HG03565 (cell line): Measurements from ENCODE around the gene MGAT5B.

ENCODE experiments used
- ATAC-seq: cut with Tn5 transposase; IDR thresholded peaks from one replicate; pipeline ENCODE4 v1.9.1; 2021; ENCODE audit warnings: mild to moderate bottlenecking, moderate library complexity; ENCODE audit not compliant: unreplicated experiment

The MGAT5B gene

DNA sequence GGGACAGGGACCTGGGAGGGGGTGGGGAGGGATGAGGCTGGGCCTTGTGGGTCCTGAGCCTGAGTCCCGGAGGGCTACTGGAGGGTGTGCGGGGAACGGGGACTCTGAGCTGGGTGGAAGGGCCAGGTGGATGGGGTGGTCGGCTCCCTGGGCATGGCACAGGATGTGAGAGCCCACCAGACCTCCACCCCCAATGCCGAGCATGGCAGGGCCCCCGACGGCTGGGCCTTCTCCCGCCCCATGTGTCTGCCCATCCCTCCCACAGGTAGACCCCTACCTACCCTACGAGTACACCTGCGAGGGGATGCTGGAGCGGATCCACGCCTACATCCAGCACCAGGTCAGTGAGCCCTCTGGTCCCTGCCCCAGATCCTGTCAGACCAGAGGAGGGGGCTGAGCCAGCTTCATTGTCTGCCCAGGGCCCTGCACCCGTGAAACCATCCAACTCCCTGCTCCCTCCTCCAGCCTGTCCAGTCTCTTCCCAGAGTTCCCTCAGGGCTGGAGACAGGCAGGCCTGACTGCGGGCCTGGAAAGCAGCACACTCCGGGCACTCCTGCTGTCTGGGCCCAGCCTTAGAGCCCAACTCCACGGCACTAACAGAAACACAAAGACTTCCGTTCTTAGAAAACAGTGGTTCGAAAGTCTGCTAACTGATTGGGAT lies 78.0 kb downstream of the MGAT5B start:
- no peak for ATAC-seq

GRCh38 chr17:76946772-76947135 lies 78.5 kb downstream of the MGAT5B start:
- no peak for ATAC-seq

DNA sequence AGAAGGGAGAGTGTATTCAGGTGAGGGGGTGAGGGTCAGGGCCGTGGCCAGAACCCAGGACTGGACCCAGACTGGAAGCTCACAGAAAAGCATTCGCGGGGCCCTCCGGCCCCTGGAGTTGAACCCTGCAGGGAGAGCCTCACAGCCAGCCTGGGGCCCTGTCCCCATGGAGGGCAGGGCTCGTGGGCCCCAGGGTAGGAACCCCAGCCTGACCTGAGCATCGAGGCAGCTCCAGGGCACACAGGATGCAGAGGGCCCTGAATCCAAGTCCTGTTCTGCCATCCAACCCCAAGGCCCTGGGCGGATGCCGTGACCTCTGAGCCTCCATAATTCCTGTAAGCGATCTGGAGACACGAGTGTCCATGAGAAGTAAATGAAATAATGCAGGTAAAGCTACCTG lies 79.1 kb downstream of the MGAT5B start:
- no peak for ATAC-seq

DNA sequence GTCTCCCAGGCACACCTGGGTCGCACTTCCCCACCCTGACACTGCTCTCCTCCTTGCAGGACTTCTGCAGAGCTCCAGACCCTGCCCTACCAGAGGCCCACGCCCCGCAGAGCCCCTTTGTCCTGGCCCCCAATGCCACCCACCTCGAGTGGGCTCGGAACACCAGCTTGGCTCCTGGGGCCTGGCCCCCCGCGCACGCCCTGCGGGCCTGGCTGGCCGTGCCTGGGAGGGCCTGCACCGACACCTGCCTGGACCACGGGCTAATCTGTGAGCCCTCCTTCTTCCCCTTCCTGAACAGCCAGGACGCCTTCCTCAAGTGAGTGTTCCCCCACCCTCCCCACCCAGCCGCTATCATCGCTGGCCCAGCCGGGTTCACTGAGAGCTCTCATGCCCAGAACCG lies 79.6 kb downstream of the MGAT5B start:
- no peak for ATAC-seq

DNA sequence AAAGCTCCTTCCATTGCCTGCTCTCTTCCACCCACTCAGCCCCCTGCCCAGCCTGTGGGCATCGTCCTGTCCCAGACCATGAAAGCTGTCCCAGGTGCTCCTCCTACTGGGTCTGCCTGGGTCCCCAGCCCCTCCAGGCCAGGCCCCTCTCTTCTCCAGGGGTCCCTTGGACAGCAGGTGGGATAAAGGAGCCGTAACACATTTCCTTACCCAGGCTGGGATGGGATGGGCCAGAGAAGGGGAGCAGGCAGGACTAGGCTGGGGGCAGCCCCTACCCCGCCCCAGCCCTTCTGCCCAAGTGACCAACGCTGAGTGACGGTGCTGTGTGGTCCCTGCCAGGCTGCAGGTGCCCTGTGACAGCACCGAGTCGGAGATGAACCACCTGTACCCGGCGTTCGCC lies 80.1 kb downstream of the MGAT5B start:
- ATAC-seq: no peak

GRCh38 chr17:76948726-76949342 lies 80.6 kb downstream of the MGAT5B start:
- no peak for ATAC-seq

DNA sequence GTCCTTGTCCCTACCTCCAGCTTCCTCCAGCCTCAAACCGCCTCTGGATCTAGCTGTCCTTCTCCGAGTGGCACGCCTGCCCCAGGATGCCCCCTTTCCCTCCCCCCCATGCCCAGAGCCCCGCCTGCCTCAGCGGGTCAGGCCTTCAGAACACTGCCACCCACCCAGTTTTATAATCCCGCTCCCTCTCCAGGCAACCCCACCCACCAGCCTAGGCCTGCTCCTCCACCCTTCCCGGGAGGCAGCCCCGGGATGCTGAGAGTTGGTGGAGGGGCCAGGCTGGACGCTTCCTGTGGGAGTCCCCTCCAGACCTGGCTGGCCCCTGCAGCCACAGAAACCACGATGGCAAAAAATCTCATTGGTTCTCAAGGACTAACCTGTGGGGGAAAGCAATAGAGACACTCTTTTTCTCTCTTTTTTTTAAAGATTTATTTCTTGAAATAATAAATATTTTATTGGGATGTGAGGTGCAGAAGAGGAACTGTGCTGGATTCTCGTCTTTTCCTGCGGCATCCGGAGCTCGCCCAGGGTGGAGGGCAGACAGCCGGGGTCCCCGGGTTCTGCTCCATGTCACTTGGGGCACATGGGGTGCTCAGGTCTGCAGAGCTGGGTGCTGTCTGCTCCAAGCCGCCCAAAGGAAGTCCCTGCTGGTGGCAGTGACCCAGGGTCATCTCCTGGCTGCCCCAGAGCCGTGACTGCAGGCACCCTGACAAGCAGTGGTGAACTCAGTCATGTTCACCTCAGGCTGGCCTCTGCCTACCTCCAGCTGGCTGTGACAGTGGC lies 81.9 kb downstream of the MGAT5B start:
- no peak for ATAC-seq

DNA sequence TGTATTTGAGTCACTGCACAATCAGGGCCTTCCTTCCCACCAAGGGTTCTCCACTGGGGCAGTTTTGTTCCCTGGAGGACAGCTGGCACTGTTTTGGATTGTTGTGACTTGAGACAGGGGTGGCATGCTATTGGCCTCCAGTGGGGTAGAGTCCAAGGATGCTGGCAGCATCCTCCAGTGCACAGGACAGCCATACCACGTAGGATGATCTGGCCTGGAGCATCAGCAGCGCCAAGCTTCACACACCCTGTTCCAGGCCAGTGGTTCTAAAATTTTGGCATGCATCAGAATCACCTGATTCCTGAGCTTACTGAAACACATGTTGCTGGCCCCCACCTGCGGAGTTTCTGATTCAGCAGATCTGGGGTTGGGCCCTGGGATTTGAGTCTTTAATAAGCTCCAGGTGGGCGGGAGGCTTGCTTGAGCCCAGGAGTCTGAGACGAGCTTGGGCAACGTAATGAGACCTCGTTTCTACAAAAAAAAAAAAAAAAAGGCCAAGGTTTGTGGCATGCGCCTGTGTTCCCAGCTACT lies 83.2 kb downstream of the MGAT5B start:
- ATAC-seq: no peak

DNA sequence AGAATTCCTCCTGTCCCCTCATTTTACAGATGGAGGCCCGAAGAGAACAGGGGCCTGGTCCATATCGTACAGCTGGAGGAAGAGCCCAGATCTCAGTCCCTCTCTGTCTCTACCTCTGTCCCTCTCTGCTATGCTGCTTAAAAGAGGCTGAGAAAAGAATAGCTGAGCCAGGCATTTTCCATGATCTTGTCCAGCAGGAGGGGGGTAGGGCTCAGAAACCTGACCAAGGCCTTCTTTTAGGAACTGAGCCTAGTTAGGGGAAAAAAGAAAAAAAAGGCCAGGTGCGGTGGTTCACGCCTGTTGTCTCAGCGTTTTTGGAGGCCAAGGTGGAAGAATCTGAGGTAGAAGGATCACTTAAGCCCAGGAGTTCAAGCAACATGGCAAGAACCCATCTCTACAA lies 84.2 kb downstream of the MGAT5B start:
- no peak for ATAC-seq

DNA sequence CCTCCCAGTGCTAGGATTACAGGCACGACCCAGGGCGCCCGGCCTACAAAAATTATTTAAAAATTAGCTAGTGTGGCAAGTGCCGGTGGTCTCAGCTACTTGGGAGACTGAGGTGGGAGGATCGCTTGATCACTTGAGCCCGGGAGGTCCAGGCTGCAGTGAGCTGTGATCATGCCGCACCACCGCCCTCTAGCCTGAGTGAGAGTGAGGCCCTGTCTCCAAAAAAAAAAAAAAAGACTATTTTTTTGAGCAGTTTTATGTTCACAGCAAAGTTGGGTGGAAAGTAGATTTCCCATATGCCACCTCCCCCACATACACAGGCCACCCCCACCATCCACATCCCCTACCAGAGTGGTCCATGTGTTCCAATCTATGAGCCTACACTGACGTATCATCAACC lies 84.9 kb downstream of the MGAT5B start:
- no peak for ATAC-seq

- ATAC-seq: no peak
Measured at GRCh38 chr17:76953946-76954345, 85.7 kb downstream of the MGAT5B start.

DNA sequence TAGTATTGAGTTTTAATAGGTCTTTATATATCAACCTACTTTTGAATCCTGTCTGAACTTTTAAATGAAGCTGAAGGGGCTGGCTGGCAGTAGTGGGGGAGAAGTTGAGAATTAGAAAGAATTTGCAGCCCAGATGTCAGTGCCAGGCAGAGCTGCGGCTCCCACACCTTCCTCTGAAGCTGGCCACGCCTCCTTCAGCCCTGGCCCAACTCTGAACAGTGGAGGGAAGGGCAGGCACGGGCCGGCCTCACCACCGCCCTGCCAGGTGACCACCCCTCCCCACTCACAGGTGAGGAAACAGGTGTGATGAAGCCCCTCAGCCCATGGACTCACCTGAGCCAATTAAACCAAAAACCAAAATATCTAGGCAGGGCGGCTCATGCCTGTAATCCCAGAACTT lies 87.0 kb downstream of the MGAT5B start:
- no peak for ATAC-seq

DNA sequence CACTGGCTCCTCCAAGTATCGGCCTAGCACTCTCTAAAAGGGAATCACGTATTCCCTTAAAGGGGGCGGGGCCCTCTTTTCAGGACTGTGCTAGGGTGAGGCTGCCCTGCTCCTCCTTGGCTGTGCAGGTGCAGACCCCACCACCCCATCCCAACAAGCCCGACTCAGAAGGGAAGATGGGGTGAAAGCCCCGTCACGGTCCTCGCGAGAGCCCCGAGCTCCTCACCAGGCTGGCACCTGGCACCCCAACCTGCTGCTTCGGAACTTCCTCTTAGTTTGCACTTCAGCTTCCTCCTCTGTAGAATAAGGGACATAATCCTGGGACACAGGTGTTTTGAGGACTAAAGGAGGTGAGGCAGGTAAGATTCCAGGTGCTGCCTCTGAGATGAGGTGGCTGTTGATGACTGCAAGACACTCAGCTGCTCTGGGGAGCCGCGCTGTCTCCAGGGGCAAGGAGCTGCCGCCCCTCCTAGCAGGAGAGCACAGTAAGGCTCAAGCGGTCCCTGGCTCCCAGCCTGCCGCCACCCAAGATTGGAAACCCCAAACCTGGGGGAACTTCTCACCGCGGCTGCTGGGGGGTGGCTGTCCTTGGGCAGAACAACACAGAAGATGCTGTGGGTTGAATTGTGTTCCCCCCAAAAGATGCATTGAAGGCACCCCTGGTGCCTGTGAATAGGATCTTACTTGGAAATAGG lies 88.8 kb downstream of the MGAT5B start:
- ATAC-seq: no peak

GRCh38 chr17:76957678-76958464 lies 89.7 kb downstream of the MGAT5B start:
- ATAC-seq: no peak

GRCh38 chr17:76958974-76959373 lies 90.8 kb downstream of the MGAT5B start:
- ATAC-seq: no peak

DNA sequence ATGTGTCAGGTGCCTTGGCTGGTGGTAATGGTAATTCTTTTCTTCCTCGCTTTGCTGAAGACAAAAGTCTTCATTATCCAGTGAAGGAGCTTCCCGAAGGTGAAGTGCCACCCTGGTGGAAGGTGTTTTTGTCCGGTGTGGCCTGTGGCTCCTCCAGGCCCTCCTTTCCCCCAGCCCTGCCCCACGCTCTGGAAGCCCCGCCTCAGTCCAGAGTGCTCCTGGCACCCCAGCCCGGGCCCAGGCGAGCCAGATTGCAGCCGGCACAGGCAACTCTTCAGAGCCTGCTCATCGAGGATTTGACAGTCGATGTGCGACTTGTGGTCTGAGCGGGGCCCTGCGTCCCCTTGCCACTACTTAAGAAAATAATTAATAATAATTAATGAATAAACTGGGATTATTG lies 93.7 kb downstream of the MGAT5B start:
- no peak for ATAC-seq

- no peak for ATAC-seq
Measured at GRCh38 chr17:76962858-76963257, 94.7 kb downstream of the MGAT5B start.

GRCh38 chr17:76966016-76966415 lies 97.8 kb downstream of the MGAT5B start:
- no peak for ATAC-seq

DNA sequence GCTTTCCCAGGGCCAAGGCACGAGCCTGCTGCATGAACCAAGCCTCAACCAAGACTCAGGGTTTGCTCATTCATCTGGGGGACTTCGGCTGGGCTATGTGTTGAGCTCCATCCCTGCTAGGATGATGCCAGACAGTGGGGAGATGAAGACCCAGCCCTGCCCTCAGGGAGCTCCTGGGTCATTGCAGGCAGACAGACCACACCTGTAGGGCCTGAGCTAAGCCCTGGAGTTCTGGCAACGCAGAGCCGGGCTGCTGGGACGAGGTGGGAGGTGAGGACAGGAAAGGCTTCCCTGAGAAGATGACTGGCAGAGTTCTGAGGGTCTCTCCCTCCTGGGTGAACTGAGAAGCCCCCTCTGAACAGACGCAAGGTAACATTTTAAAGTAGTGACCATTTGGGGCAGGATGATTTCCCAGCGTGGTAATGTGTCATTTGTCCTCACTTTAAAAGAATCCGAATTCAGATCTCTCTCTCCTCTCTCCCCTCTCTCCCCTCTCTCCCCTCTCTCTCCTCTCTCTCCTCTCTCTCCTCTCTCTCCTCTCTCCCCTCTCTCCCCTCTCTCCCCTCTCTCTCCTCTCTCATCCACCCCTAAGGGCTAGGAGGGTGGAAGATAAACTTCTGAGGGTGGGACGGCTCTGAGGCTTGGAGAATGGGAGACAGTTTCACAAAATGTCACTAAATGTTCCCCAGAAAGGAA lies 98.4 kb downstream of the MGAT5B start:
- no peak for ATAC-seq

GRCh38 chr17:76967762-76968161 lies 99.6 kb downstream of the MGAT5B start:
- ATAC-seq: no peak
